ENCODE measurements around the gene SRSF8. TPM values are rescaled to one million over a fixed set of nuclear protein-coding genes. Genes with fewer than 3 reads are reported as not detected.

The SRSF8 gene
- total and polyA plus RNA-seq, 9 of the 15 experiments (the other 6 are each of a cell fraction or from before 2014, with no cell fraction given), result 18.0 to 53.4 (median 27.9) TPM

DNA sequence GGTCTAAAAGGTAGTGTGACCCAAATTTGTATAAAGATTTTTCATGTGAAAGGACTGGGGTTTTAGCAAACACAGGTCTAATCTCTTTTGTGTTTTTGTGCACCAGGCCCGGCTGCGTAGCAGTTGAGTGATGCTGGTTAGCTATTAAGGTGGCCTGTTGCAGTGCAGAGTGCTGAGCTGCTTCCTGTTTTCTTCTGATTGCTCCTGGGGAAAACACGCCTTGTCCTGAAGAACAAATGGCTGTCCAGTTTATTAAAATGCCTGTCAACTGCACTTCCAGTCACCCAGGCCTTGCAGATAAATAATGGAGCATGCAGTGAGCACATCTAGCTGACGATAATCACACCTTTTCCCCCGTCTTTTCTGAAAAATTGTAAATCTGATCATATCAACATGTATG lies 1.8 kb downstream of the SRSF8 start (continued):
- TF ChIP-seq POLR2H (tag; IDR thresholded peaks at IDR 0.05; ENCODE audit: low read depth) (peak; percentile 93), C11orf30 (IDR thresholded peaks at IDR 0.05; ENCODE audit: low read depth) (peak; percentile 45; the same call in 1 of the 2 replicates), RBM15 (IDR thresholded peaks at IDR 0.05; ENCODE audit: insufficient read depth, low read length) (no peak), RAD51 (IDR thresholded peaks at IDR 0.05; ENCODE audit: borderline replicate concordance, low read depth) (no peak), FOXM1 (IDR thresholded peaks at IDR 0.05; ENCODE audit: low read depth) (peak; percentile 73), FOXM1 (CRISPR knock-in tag; IDR thresholded peaks at IDR 0.05; ENCODE audit: low read depth) (no peak), RBM14 (IDR thresholded peaks at IDR 0.05; ENCODE audit: borderline replicate concordance, insufficient read depth, low read depth, low read length) (no peak), ZBTB17 (CRISPR knock-in tag; IDR thresholded peaks at IDR 0.05) (peak; percentile 94), EZH2 (IDR thresholded peaks at IDR 0.05; ENCODE audit: borderline replicate concordance, low read depth, low read length) (no peak), SUPT5H (IDR thresholded peaks at IDR 0.05) (peak; percentile 76), ADNP (tag; IDR thresholded peaks at IDR 0.05) (no peak), CREBBP (IDR thresholded peaks at IDR 0.05; ENCODE audit: low read depth, low read length) (no peak), TCF3 (CRISPR knock-in tag; IDR thresholded peaks at IDR 0.05) (no peak)
- TF ChIP-seq, protein P1, sequence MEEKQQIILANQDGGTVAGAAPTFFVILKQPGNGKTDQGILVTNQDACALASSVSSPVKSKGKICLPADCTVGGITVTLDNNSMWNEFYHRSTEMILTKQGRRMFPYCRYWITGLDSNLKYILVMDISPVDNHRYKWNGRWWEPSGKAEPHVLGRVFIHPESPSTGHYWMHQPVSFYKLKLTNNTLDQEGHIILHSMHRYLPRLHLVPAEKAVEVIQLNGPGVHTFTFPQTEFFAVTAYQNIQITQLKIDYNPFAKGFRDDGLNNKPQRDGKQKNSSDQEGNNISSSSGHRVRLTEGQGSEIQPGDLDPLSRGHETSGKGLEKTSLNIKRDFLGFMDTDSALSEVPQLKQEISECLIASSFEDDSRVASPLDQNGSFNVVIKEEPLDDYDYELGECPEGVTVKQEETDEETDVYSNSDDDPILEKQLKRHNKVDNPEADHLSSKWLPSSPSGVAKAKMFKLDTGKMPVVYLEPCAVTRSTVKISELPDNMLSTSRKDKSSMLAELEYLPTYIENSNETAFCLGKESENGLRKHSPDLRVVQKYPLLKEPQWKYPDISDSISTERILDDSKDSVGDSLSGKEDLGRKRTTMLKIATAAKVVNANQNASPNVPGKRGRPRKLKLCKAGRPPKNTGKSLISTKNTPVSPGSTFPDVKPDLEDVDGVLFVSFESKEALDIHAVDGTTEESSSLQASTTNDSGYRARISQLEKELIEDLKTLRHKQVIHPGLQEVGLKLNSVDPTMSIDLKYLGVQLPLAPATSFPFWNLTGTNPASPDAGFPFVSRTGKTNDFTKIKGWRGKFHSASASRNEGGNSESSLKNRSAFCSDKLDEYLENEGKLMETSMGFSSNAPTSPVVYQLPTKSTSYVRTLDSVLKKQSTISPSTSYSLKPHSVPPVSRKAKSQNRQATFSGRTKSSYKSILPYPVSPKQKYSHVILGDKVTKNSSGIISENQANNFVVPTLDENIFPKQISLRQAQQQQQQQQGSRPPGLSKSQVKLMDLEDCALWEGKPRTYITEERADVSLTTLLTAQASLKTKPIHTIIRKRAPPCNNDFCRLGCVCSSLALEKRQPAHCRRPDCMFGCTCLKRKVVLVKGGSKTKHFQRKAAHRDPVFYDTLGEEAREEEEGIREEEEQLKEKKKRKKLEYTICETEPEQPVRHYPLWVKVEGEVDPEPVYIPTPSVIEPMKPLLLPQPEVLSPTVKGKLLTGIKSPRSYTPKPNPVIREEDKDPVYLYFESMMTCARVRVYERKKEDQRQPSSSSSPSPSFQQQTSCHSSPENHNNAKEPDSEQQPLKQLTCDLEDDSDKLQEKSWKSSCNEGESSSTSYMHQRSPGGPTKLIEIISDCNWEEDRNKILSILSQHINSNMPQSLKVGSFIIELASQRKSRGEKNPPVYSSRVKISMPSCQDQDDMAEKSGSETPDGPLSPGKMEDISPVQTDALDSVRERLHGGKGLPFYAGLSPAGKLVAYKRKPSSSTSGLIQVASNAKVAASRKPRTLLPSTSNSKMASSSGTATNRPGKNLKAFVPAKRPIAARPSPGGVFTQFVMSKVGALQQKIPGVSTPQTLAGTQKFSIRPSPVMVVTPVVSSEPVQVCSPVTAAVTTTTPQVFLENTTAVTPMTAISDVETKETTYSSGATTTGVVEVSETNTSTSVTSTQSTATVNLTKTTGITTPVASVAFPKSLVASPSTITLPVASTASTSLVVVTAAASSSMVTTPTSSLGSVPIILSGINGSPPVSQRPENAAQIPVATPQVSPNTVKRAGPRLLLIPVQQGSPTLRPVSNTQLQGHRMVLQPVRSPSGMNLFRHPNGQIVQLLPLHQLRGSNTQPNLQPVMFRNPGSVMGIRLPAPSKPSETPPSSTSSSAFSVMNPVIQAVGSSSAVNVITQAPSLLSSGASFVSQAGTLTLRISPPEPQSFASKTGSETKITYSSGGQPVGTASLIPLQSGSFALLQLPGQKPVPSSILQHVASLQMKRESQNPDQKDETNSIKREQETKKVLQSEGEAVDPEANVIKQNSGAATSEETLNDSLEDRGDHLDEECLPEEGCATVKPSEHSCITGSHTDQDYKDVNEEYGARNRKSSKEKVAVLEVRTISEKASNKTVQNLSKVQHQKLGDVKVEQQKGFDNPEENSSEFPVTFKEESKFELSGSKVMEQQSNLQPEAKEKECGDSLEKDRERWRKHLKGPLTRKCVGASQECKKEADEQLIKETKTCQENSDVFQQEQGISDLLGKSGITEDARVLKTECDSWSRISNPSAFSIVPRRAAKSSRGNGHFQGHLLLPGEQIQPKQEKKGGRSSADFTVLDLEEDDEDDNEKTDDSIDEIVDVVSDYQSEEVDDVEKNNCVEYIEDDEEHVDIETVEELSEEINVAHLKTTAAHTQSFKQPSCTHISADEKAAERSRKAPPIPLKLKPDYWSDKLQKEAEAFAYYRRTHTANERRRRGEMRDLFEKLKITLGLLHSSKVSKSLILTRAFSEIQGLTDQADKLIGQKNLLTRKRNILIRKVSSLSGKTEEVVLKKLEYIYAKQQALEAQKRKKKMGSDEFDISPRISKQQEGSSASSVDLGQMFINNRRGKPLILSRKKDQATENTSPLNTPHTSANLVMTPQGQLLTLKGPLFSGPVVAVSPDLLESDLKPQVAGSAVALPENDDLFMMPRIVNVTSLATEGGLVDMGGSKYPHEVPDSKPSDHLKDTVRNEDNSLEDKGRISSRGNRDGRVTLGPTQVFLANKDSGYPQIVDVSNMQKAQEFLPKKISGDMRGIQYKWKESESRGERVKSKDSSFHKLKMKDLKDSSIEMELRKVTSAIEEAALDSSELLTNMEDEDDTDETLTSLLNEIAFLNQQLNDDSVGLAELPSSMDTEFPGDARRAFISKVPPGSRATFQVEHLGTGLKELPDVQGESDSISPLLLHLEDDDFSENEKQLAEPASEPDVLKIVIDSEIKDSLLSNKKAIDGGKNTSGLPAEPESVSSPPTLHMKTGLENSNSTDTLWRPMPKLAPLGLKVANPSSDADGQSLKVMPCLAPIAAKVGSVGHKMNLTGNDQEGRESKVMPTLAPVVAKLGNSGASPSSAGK (IDR thresholded peaks at IDR 0.05), result peak; percentile 98
- TF ChIP-seq, protein P2, sequence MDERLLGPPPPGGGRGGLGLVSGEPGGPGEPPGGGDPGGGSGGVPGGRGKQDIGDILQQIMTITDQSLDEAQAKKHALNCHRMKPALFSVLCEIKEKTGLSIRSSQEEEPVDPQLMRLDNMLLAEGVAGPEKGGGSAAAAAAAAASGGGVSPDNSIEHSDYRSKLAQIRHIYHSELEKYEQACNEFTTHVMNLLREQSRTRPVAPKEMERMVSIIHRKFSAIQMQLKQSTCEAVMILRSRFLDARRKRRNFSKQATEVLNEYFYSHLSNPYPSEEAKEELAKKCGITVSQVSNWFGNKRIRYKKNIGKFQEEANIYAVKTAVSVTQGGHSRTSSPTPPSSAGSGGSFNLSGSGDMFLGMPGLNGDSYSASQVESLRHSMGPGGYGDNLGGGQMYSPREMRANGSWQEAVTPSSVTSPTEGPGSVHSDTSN (CRISPR knock-in tag; IDR thresholded peaks at IDR 0.05; ENCODE audit: low read depth), result no peak
- TF ChIP-seq, protein P2 (tag; conservative IDR thresholded peaks at IDR 0.05; ENCODE audit: low read depth), result peak; percentile 89
